Body of pancreas (tissue), 4 donors: ENCODE measurements around the gene CPEB1.

ENCODE experiments used
- CTCF ChIP-seq, 7 experiments: fragments of 450-650 bp in 4 of 7; fragments of 200-600 bp in 3 of 7; sonication (generic) in 3 of 7; IDR thresholded peaks; one replicate each; pipeline ENCODE4 v1.5.1; 2016 to 2019; ENCODE audit warnings: antibody characterized with exemption in 7 of 7
- POLR2A ChIP-seq, 3 donors: fragments of 450-650 bp; IDR thresholded peaks; one replicate each; pipeline ENCODE4 v1.6.1; 2016; ENCODE audit warnings: antibody characterized with exemption in 3 of 3, mild to moderate bottlenecking in 2 of 3

- TF ChIP-seq POLR2A (IDR thresholded peaks at IDR 0.05) (no peak), CTCF (IDR thresholded peaks at IDR 0.05) (no peak)
Observed at GRCh38 chr15:82536409-82537350, 110.5 kb downstream of the CPEB1 start.
